NCI-H2196 treated with DMSO at 0.1 percent for 48 hours (cell line): ENCODE data around the gene ARSJ.

Source experiments
- DNase-seq: peaks from one replicate; lab custom pipeline; 2025; ENCODE audit not compliant: unreplicated experiment; lab: John Stamatoyannopoulos, UW

ARSJ gene

DNA sequence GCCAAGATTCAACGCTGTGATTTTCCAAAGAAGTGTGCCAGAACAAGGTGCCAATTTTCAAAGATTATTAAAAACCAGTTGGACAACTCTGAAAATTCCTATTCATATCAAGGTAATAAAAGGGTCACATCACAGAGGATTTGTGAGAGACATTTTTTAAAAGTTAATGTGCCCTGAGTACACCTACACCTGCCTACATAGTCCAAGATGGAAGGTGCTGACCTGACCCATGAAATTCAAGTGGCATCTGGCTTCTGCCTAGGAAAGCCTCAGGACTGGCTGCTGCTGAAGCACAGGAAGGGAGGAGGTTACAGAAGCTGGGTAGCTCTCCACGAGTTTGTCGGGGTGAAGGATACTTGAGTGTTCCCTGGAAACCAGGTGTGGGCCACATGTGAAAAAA is 11.4 kb upstream of the ARSJ start:
- DNase-seq, result no peak

- no peak for DNase-seq
Observed at GRCh38 chr4:113987382-113987941, 8.0 kb upstream of the ARSJ start.

DNA sequence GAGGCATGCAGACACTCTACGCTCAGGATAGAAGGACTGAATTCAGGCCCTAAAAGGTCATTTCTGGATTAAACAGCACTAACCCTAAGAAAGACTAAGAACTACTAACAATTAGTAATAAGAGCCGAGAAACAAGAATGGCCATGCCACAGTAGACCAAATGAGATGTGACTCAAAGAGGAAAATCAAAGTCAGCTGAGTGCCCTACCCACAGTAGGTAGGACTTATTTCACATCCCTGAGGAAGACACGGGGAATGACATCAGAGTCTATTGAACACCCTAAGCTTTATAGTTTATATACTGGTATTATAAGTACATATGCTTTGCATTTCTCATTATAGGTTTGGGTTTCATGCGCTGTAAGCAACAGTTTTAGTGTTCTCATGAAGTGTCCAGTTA is 2.7 kb upstream of the ARSJ start:
- DNase-seq, result no peak

DNA sequence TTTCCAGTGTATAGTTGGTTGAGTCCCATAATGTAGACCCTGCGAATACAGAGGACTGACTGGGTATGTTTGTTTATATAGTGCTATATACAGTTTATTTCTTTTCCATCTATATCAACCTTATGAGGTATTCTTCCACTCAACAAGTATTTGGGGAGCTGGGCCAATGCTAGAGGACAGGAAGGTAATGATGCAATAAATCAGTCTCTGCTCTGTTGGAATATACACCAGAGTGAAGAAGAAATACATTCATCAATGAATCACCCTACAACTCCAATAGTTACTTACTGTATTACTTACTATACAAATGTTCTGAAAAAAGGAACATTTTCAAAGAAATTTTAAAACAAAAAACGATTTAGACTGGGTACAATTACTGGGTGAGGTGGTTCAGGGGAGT is 2.1 kb upstream of the ARSJ start:
- no peak for DNase-seq

DNA sequence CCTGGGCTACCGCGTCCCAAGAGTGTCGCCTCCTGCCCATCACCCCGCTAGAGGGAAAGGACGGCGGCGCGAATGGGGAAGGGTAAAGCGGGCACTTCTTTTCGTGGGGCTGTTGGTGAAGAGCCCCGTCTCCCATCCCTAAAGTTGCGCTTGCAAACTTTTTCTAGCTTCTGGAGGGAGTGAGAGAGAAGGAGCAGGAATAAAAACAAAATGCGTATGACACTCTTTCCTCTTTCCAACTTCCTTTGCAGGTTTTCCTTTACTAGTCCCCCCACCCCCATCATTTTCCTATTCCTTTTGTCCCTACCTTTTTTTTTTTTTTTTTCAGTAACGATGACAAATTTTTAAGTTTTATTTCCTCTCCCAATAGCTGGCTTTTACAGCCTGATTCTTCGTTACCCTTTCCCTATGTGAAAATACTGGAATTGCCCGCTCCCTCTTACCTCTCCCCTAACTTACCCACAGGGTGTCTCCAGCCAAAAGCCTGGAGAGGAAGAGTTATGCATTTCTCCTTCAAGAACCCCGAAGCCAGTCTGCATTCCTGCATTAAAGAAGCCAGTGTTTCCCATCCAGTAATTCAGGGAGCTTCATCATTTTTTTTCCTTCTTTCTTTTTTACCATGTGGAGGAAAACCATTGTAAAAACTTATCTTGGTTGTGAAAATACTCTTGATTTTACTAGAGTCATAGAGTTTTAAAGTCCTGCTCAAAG is 613 bp upstream of the ARSJ start:
- no peak for DNase-seq

DNA sequence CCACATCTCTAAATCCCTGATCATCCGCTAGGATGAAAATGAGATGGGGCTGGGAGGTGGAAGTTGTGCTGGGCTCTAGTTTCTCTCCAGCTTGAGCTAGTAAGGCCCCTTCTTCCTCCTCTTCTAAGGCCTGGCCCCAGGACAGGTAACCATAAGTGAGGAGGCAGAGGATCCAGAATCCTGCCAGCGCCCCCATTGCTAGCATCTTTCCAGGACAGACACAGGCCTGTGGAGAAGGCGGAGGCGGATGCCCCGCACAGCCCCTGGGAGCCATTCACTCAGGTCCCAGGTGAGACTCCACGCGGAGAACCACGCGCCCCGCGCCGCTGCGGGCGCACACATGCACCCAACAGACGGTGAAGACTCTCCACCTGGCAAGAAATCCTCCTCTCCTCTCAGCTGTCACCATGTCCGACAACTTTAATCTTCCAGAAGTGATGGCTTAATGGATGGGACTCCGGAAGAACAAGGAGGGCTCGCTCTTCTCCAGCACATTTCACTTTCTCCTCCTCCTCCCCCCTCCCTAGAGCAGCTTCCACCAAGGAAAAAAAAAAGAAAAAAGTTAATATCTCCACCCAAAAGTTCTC is 793 bp downstream of the ARSJ start:
- DNase-seq, result no peak

- DNase-seq, result no peak
Observed at GRCh38 chr4:113978105-113978504, 1.3 kb downstream of the ARSJ start.

GRCh38 chr4:113977526-113977855 is 2.0 kb downstream of the ARSJ start:
- no peak for DNase-seq

DNA sequence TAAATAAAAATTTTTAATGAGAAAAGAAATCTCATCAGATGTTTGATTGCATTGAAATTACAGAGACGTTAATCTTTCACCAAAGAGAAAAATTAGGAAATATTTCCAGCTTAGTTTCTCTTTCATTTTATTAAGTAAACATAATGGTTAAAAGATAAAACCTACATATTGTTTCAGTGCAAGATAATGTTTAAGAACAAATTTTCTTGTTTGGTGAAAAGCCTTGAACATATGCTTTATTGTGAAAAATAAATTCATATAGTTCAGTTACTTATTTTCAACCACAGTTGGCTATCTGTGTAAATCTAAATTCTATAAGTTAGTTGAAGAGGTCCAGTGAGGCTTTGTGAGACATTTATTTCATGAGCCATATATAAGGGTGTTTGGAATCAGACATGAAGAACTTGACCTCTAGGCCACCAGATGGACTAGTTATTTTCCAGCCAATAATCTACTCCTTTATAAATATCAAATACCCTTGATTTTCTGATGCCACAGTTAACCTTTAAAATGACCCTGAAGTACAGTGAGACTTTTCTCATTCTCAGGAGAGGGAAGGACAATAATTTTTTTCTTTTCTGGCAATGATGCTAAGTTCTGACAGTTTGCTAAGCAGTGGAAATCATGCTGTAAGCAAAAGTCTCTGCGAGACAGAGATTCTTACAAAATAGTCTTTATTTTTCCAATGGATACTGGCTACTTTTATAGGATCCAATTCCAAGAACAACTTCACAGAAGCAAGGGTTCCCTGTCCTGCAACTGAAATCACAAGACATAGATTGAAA is 2.5 kb downstream of the ARSJ start:
- no peak for DNase-seq

- no peak for DNase-seq
Observed at GRCh38 chr4:113975578-113975977, 3.9 kb downstream of the ARSJ start.

DNA sequence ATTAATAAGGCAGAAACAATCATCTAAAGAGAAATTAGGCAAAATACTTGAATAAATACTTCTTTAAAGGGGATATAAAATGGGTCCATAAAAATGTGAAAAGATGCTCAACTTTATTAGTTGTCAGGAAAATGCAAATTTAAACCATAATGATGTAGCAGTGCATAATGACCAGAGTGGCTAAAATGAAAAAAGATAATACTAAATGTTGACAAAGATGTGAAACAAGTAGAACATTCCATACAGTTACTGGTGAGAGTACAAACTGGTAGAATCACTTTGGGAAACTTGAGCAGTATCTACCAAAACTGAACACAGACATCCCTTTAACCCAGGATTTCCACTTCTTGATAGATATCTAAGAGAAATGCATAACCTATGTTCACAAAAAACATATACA is 5.0 kb downstream of the ARSJ start:
- DNase-seq, result no peak

GRCh38 chr4:113973345-113973744 is 6.1 kb downstream of the ARSJ start:
- no peak for DNase-seq

GRCh38 chr4:113972781-113973180 is 6.7 kb downstream of the ARSJ start:
- DNase-seq, result no peak

- DNase-seq, result no peak
Observed at GRCh38 chr4:113971706-113972360, 7.6 kb downstream of the ARSJ start.

GRCh38 chr4:113969709-113970334 is 9.6 kb downstream of the ARSJ start:
- DNase-seq, result no peak

GRCh38 chr4:113968473-113968872 is 11.0 kb downstream of the ARSJ start:
- DNase-seq, result no peak

- DNase-seq, result no peak
Observed at GRCh38 chr4:113967687-113968086, 11.8 kb downstream of the ARSJ start.

- no peak for DNase-seq
Observed at GRCh38 chr4:113962719-113963265, 16.7 kb downstream of the ARSJ start.

GRCh38 chr4:113962016-113962347 is 17.5 kb downstream of the ARSJ start:
- DNase-seq, result no peak

GRCh38 chr4:113960684-113961321 is 18.6 kb downstream of the ARSJ start:
- DNase-seq, result no peak
